Heart left ventricle (tissue), 16 donors: ENCODE data around the gene CFLAR. TPM values are rescaled to one million over a fixed set of nuclear protein-coding genes. Genes with fewer than 3 reads are reported as not detected.

Experiments used
- ATAC-seq, 4 donors: fragments of 200-7000 bp; cut with Tn5 transposase; one replicate each; pipeline ENCODE4 v1.9.1; 2020 to 2022; ENCODE audit warnings: moderate library complexity in 4 of 4, mild to moderate bottlenecking in 3 of 4, moderate number of reproducible peaks in 1 of 4
- DNase-seq, 5 donors: peaks; one replicate each; pipeline ENCODE4 v3.0.0-alpha.2; 2020
- H3K27ac ChIP-seq, 12 donors: fragments of 200-600 bp; sonication (generic) in 4 of 12; one replicate each; pipeline versions ENCODE4 v1.5.0 to v1.8.0; 2016 to 2022; ENCODE audit warnings: mild to moderate bottlenecking in 2 of 12
- H3K27me3 ChIP-seq, 9 donors: fragments of 200-600 bp; sonication (generic) in 2 of 9; one replicate each; pipeline versions ENCODE4 v1.5.1 to v1.8.0; 2016 to 2022; ENCODE audit warnings: mild to moderate bottlenecking in 3 of 9
- H3K36me3 ChIP-seq, 9 donors: fragments of 200-600 bp; sonication (generic) in 2 of 9; one replicate each; pipeline versions ENCODE4 v1.5.0 to v1.8.0; 2018 to 2022; ENCODE audit warnings: mild to moderate bottlenecking in 2 of 9
- H3K4me1 ChIP-seq, 12 donors: fragments of 200-600 bp; sonication (generic) in 4 of 12; one replicate each; pipeline versions ENCODE4 v1.5.0 to v1.8.0; 2016 to 2022; ENCODE audit warnings: mild to moderate bottlenecking in 3 of 12
- H3K4me3 ChIP-seq, 12 donors: fragments of 200-600 bp; sonication (generic) in 4 of 12; one replicate each; pipeline versions ENCODE4 v1.5.0 to v1.8.0; 2017 to 2022; ENCODE audit warnings: mild to moderate bottlenecking in 9 of 12, moderate library complexity in 4 of 12
- H3K9me3 ChIP-seq, 12 donors: fragments of 200-600 bp; sonication (generic) in 4 of 12; one replicate each; pipeline versions ENCODE4 v1.5.0 to v1.8.0; 2016 to 2022; ENCODE audit warnings: mild to moderate bottlenecking in 1 of 12
- CTCF ChIP-seq, 12 donors: fragments of 200-600 bp; sonication (generic) in 4 of 12; IDR thresholded peaks; one replicate each; pipeline versions ENCODE4 v1.5.0 to v1.8.0; 2018 to 2022; ENCODE audit warnings: antibody characterized with exemption in 12 of 12, mild to moderate bottlenecking in 5 of 12
- POLR2A ChIP-seq, 2 donors: fragments of 450-650 bp; IDR thresholded peaks; one replicate each; pipeline ENCODE4 v1.6.1; 2017; ENCODE audit warnings: antibody characterized with exemption in 2 of 2, mild to moderate bottlenecking in 2 of 2, moderate library complexity in 2 of 2
- WGBS, 4 donors: extraction: QIAGEN DNeasy Blood & Tissue Kit in 2 of 4; methylation state at CpG; one replicate each; pipeline versions ENCODE4 v1.1.5 to v1.1.7; 2013 to 2018; 5-methylcytosine and 5-hydroxymethylcytosine counted together
- intact Hi-C, 10 donors: fragments of 100-400 bp; cut with DNase I; formaldehyde crosslinking; loops; one replicate each; pipeline versions ENCODE4 v1.11.1 to v1.14.2; 2022
- polyA plus RNA-seq, 2 donors: library from polyadenylated mRNA; stranded (reverse); fragments of 200-250 nt; gene quantifications; one replicate each; pipeline ENCODE4 v1.2.3, GENCODE V29; 2013
- total RNA-seq, 9 donors: library from RNA; depleted of rRNA in 2 of 9; stranded (reverse); fragments of >200 nt in 2 of 9; fragmentation: NEBNext Ultra II Directional in 3 of 9; extraction: Animal tissue kit (Norgen Biotek cat#: 25700) in 3 of 9; gene quantifications; one replicate each; pipeline versions ENCODE4 v1.1.0 to v1.2.4, GENCODE V29; 2016 to 2023
- donor health status: ischemic (EF 13 %, LVEDD 7.1; RV severe dilation, severe dysfunction).
- donor health status: healthy with polysubstance abuse.
- donor health status: DM: no; HTN: yes; CAD: no.
- donor health status: DM: no; HTN: no; CAD: no.
- donor health status: ischemic (EF 25% LVEDD 6.9; RV normal size, moderate dysfunction).
- donor health status: ischemic (EF 25% LVEDD 5.7; RV mildly dilated, moderate dysfunction).
- donor health status: healthy.
- donor health status: DM: yes; HTN: yes; CAD: no.
- donor health status: ischemic (EF 35%, LVEDD 5.7; RV mildly dilated, moderate dysfunction).
- donor health status: nonischemic (EF 11% LVEDD 7.7; RV severe dilation, severe dysfunction).
- donor health status: DM: yes; HTN: yes; CAD: no.
- donor health status: PGD.
- donor health status: ischemic (EF 29% LVEDD 5.4; RV normal size, mild dysfunction).
- donor health status: nonischemic (EF 23%, LVEDD 6.1; RV moderate dilation, normal function).

Gene CFLAR
- total and polyA plus RNA-seq, 11 donors = 120 to 279 (median 214) TPM

GRCh38 chr2:201219328-201220096 lies 103.5 kb downstream of the CFLAR start:
- peaks cover 2 to 37% (median 24%) of the 10 kb centered on the region in 12 donors for H3K4me1 ChIP-seq
- 75 to 84% (median 78%) methylated on average over 5 of the region's 5 CpGs for WGBS, 4 donors
- H3K4me3 ChIP-seq = no peak overlapping the region
- no peaks in the 10 kb centered on the region for H3K27me3 ChIP-seq
- TF ChIP-seq CTCF (IDR thresholded peaks at IDR 0.05) (no peak), POLR2A (IDR thresholded peaks at IDR 0.05) (no peak)
- H3K9me3 ChIP-seq = no peaks in the 10 kb centered on the region
- DNase-seq (no peak), ATAC-seq (peak in 3 of 4 donors; percentile 25 to 41 (median 34))
- peak overlapping the region in 9 of 12 donors; percentile 23 to 84 (median 37) for H3K27ac ChIP-seq
- peaks cover 0 to 33% (median 19%) of the 10 kb centered on the region in 9 donors for H3K36me3 ChIP-seq
- intact Hi-C loops = loop anchor here in 1 of 10 donors (5.0 kb wide), 1 partner anchor 32 kb away; no protein-coding TSS in a partner anchor

DNA sequence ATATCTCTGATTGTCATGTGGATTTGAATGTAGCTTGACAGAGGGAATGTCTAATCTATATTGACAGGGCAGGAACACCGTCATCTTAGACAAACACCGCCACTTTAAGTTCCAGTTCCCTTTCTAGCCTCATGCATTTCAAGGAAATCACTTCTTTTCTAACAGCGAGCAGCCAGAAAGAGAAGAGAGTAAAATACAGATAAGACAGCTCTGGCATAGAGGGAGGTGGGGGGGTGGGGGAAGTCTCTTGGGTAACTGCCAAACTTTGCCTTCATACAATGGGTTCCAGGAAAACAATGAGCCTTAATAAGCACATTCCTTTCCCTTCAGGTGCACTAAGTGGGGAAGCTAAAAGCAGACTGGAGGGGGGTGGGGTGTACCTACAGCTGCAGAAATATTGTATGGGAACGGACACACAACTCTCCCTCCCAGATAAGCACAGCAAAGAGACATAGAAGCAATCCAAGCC lies 104.2 kb downstream of the CFLAR start:
- H3K27ac ChIP-seq = peak overlapping the region in 10 of 12 donors; percentile 4 to 84 (median 52)
- peaks cover 0 to 31% (median 19%) of the 10 kb centered on the region in 9 donors for H3K36me3 ChIP-seq
- no peaks in the 10 kb centered on the region for H3K27me3 ChIP-seq
- TF ChIP-seq POLR2A (IDR thresholded peaks at IDR 0.05) (no peak), CTCF (IDR thresholded peaks at IDR 0.05) (no peak)
- H3K4me1 ChIP-seq = peaks cover 2 to 37% (median 24%) of the 10 kb centered on the region in 12 donors
- H3K9me3 ChIP-seq = no peaks in the 10 kb centered on the region
- 7 to 15% (median 10%) methylated on average over 4 of the region's 4 CpGs for whole genome bisulfite sequencing, 4 donors
- DNase-seq (peak in 2 of 5 donors; percentile 58 to 60), ATAC-seq (peak; percentile 57 to 78 (median 71))
- intact Hi-C loops = loop anchor here in 1 of 10 donors (5.0 kb wide), 1 partner anchor 33 kb away; no protein-coding TSS in a partner anchor
- H3K4me3 ChIP-seq = no peak overlapping the region

DNA sequence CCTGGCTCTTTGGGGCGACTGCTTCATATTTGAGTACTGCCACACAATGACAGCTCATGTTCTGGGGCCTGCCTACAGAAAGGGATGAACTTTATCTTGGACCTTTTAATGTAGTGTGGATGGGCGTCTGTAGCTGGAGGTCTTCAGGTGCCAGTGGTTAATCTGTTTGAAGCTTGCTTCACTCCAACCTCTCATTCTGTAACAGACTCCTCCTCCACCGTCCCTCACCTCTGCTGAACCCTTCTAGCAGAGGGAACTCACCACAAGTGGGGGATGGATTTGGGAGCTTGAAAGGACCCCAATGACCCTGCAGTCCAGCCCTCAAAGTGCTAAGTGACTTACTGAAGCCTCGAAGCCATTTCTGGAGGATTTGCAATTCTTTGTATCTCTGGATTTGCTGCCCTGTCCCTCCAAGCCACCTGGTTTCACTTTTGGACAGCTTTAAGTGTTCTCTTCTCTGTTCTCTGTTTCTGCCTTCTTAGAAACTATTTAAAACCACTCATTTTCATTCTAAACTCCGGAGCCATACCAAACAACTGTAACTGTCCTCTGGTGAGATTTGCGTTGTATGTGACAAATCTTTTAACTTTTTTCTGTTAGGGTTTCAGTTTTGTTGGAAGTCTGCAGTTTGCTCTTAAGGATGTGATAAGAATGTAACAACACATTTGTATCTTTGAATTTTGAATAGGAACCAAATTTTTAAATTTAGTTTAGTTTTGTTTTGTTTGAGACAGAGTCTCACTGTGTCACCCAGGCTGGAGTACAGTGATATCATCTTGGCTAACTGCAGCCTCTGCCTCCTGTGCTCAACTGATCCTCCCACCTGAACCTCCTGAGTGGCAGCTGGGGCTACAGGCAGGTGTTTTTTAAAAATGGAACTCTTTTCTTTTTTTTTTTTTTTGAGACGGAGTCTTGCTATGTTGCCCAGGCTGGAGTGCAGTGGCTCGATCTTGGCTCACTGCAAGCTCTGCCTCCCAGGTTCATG lies 107.4 kb downstream of the CFLAR start:
- DNase-seq (no peak), ATAC-seq (no peak)
- Histone ChIP-seq H3K4me3 (no peak overlapping the region), H3K27ac (peak overlapping the region in 1 of 12 donors; percentile 42), H3K4me1 (peaks cover 2 to 44% (median 24%) of the 10 kb centered on the region in 12 donors), H3K9me3 (no peaks in the 10 kb centered on the region), H3K36me3 (peaks cover 0 to 13% (median 3%) of the 10 kb centered on the region in 9 donors), H3K27me3 (no peaks in the 10 kb centered on the region)
- intact Hi-C loops = loop anchor here in 1 of 10 donors (5.0 kb wide), 1 partner anchor 36 kb away; no protein-coding TSS in a partner anchor
- WGBS, 4 donors = 80 to 83% (median 82%) methylated on average over 8 of the region's 8 CpGs
- TF ChIP-seq CTCF (IDR thresholded peaks at IDR 0.05) = no peak
- TF ChIP-seq POLR2A (IDR thresholded peaks at IDR 0.05) = no peak

Other genes starting within 250 kb of the CFLAR start
- gene PPIL3, start 227.1 kb upstream of the CFLAR start, total RNA-seq = 10 to 100 TPM; 11.3 to 27.7 (median 22.2) TPM
- 10 to 100 TPM; 12.3 to 20.8 TPM for gene PPIL3, start 227.1 kb upstream of the CFLAR start, polyA plus RNA-seq
- 10 to 100 TPM; 16.6 to 27.1 (median 21.6) TPM for gene NIF3L1, start 226.8 kb upstream of the CFLAR start, total RNA-seq
- 10 to 100 TPM; 12.0 to 43.3 TPM for gene NIF3L1, start 226.8 kb upstream of the CFLAR start, polyA plus RNA-seq
- gene ORC2, start 152.5 kb upstream of the CFLAR start, total RNA-seq = 10 to 100 TPM in 8 of 9 donors, 1 to 10 TPM in 1; 6.7 to 38.0 (median 24.0) TPM
- gene ORC2, start 152.5 kb upstream of the CFLAR start, polyA plus RNA-seq = 1 to 10 TPM; 7.7 to 8.9 TPM
- 10 to 100 TPM in 5 of 9 donors, 1 to 10 TPM in 4; 5.8 to 16.3 (median 12.1) TPM for gene HYCC2, start 44.5 kb upstream of the CFLAR start, total RNA-seq
- gene HYCC2, start 44.5 kb upstream of the CFLAR start, polyA plus RNA-seq = 1 to 10 TPM; 3.7 to 5.5 TPM
- gene NDUFB3, start 44.2 kb upstream of the CFLAR start, total RNA-seq = 100 to 1,000 TPM; 197 to 496 (median 348) TPM
- 100 to 1,000 TPM; 210 to 424 TPM for gene NDUFB3, start 44.2 kb upstream of the CFLAR start, polyA plus RNA-seq
- gene CASP10, start 67.0 kb downstream of the CFLAR start, total RNA-seq = 10 to 100 TPM in 2 of 9 donors, 1 to 10 TPM in 7; 4.3 to 24.0 (median 5.8) TPM
- 1 to 10 TPM; 2.8 to 3.5 TPM for gene CASP10, start 67.0 kb downstream of the CFLAR start, polyA plus RNA-seq
- gene CASP8, start 144.4 kb downstream of the CFLAR start, total RNA-seq = 10 to 100 TPM in 1 of 9 donors, 1 to 10 TPM in 8; 2.0 to 15.7 (median 3.0) TPM
- gene CASP8, start 144.4 kb downstream of the CFLAR start, polyA plus RNA-seq = 1 to 10 TPM; 1.8 to 2.9 TPM
- 1 to 10 TPM; 3.9 to 8.1 (median 7.2) TPM for gene FLACC1, start 241.2 kb downstream of the CFLAR start, total RNA-seq
- gene FLACC1, start 241.2 kb downstream of the CFLAR start, polyA plus RNA-seq = 1 to 10 TPM; 1.1 to 3.7 TPM